ENCODE results near the gene GATAD1. TPM values are rescaled to one million over a fixed set of nuclear protein-coding genes. Genes with fewer than 3 reads are reported as not detected.

The GATAD1 gene
- polyA plus RNA-seq, 1 of the 3 experiments (the other 2 are of a cell fraction) = 30.6 TPM

DNA sequence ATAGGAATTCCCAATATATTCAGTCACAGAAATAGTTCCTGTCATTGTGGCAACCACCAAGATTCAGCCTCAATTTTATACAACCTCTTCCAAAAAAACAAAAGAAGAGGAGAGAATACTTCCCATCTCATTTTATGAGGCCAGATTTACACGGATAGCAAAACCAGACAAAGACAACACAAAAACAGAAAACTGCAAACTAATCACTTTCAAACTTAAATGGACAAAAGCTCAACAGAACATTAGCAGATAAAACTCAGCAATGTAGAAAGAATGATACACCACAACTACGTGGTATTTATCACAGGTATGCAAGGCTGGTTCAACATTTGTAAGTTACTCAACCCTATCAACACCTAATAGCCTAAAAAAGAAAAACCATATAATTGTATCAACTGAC is 59.1 kb downstream of the GATAD1 start:
- no peaks in the 10 kb centered on the region for H4K20me1 ChIP-seq (ENCODE audit: insufficient read depth)
- no peaks in the 10 kb centered on the region for H3K27me3 ChIP-seq (ENCODE audit: insufficient read depth)
- WGBS (ENCODE audit: low lambda C conversion rate) = 86% methylated on average over 2 of the region's 2 CpGs
- TF ChIP-seq, protein P1, sequence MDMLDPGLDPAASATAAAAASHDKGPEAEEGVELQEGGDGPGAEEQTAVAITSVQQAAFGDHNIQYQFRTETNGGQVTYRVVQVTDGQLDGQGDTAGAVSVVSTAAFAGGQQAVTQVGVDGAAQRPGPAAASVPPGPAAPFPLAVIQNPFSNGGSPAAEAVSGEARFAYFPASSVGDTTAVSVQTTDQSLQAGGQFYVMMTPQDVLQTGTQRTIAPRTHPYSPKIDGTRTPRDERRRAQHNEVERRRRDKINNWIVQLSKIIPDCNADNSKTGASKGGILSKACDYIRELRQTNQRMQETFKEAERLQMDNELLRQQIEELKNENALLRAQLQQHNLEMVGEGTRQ (IDR thresholded peaks at IDR 0.05; ENCODE audit: borderline replicate concordance, low read depth, low read length) = no peak
- no peak for DNase-seq
- H3F3A ChIP-seq (replicated peaks; ENCODE audit: insufficient read depth) = peaks cover 14% of the 10 kb centered on the region
- H3K4me2 ChIP-seq = no peak overlapping the region
- no peaks in the 10 kb centered on the region for H3K9me3 ChIP-seq
- no peak overlapping the region for H3K4me3 ChIP-seq (ENCODE audit: low read depth in 2 of 2, low read length in 1 of 2)
- H3K27ac ChIP-seq (ENCODE audit: low read depth in 2 of 2, low read length in 1 of 2) = no peak overlapping the region
- H3K4me1 ChIP-seq (ENCODE audit: control insufficient read depth in 1 of 2, insufficient read depth in 2 of 2, low read depth in 1 of 2, low read length in 1 of 2) = no peaks in the 10 kb centered on the region
- ChIA-PET POLR2A (no interaction called here), CTCF (no interaction called here)
- H3K36me3 ChIP-seq (replicated peaks in 1 of 2; ENCODE audit: control insufficient read depth in 1 of 2, insufficient read depth in 2 of 2, low read length in 1 of 2) = peaks cover 61 to 66% of the 10 kb centered on the region in 2 experiments
- H3K9ac ChIP-seq = no peak overlapping the region
- no peaks in the 10 kb centered on the region for H3K79me2 ChIP-seq (ENCODE audit: insufficient read depth)
- H3K9me2 ChIP-seq = no peaks in the 10 kb centered on the region
- H2AFZ ChIP-seq (ENCODE audit: low read depth) = no peak overlapping the region

DNA sequence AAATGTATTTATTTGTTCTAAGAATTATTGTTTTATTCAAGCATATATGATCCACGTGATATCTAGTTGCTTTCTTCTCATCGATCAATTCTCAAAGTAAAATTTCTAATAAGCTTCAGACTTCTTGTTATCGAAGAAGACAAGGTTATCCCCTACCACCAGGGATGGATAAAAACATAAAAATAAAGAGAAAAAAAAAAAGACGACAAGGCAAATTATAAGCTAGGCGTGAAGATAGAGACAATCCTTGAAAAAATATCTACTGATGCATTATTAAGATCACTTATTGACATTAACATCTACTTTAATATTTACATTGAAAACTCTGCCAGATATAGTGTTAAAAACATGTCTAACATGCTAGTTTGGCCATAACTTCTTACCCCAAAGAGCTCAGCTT is 61.7 kb downstream of the GATAD1 start:
- no peaks in the 10 kb centered on the region for H3K9me3 ChIP-seq
- H3K27ac ChIP-seq (ENCODE audit: low read depth in 2 of 2, low read length in 1 of 2) = no peak overlapping the region
- no peak overlapping the region for H3K4me3 ChIP-seq (ENCODE audit: low read depth in 2 of 2, low read length in 1 of 2)
- peaks cover 48% of the 10 kb centered on the region in 2 experiments for H3K36me3 ChIP-seq (replicated peaks in 1 of 2; ENCODE audit: control insufficient read depth in 1 of 2, insufficient read depth in 2 of 2, low read length in 1 of 2)
- no peak overlapping the region for H2AFZ ChIP-seq (ENCODE audit: low read depth)
- no peak overlapping the region for H3K4me2 ChIP-seq
- ChIA-PET POLR2A (no interaction called here), CTCF (no interaction called here)
- H3F3A ChIP-seq (replicated peaks; ENCODE audit: insufficient read depth) = peaks cover 12% of the 10 kb centered on the region
- H3K27me3 ChIP-seq (ENCODE audit: insufficient read depth) = no peaks in the 10 kb centered on the region
- no peak for DNase-seq
- H4K20me1 ChIP-seq (ENCODE audit: insufficient read depth) = no peaks in the 10 kb centered on the region
- no peaks in the 10 kb centered on the region for H3K79me2 ChIP-seq (ENCODE audit: insufficient read depth)
- no peaks in the 10 kb centered on the region for H3K4me1 ChIP-seq (ENCODE audit: control insufficient read depth in 1 of 2, insufficient read depth in 2 of 2, low read depth in 1 of 2, low read length in 1 of 2)
- no peaks in the 10 kb centered on the region for H3K9me2 ChIP-seq
- no peak overlapping the region for H3K9ac ChIP-seq
- WGBS (ENCODE audit: low lambda C conversion rate) = 98% methylated on average over 5 of the region's 5 CpGs
- TF ChIP-seq, protein P2, sequence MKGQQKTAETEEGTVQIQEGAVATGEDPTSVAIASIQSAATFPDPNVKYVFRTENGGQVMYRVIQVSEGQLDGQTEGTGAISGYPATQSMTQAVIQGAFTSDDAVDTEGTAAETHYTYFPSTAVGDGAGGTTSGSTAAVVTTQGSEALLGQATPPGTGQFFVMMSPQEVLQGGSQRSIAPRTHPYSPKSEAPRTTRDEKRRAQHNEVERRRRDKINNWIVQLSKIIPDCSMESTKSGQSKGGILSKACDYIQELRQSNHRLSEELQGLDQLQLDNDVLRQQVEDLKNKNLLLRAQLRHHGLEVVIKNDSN (IDR thresholded peaks at IDR 0.05; ENCODE audit: borderline replicate concordance, low read depth) = no peak
- no peak for TF ChIP-seq NRF1 (IDR thresholded peaks at IDR 0.05; ENCODE audit: low read depth, low read length)
- TF ChIP-seq, protein P3, sequence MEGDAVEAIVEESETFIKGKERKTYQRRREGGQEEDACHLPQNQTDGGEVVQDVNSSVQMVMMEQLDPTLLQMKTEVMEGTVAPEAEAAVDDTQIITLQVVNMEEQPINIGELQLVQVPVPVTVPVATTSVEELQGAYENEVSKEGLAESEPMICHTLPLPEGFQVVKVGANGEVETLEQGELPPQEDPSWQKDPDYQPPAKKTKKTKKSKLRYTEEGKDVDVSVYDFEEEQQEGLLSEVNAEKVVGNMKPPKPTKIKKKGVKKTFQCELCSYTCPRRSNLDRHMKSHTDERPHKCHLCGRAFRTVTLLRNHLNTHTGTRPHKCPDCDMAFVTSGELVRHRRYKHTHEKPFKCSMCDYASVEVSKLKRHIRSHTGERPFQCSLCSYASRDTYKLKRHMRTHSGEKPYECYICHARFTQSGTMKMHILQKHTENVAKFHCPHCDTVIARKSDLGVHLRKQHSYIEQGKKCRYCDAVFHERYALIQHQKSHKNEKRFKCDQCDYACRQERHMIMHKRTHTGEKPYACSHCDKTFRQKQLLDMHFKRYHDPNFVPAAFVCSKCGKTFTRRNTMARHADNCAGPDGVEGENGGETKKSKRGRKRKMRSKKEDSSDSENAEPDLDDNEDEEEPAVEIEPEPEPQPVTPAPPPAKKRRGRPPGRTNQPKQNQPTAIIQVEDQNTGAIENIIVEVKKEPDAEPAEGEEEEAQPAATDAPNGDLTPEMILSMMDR (IDR thresholded peaks at IDR 0.05) = no peak
- TF ChIP-seq RCOR1 (IDR thresholded peaks at IDR 0.05; ENCODE audit: low read length) = no peak
- TF ChIP-seq RXRA (IDR thresholded peaks at IDR 0.05; ENCODE audit: borderline replicate concordance, low read depth) = no peak
- TF ChIP-seq RFX5 (IDR thresholded peaks at IDR 0.05; ENCODE audit: low read length) = no peak
- no peak for TF ChIP-seq FOSL2 (IDR thresholded peaks at IDR 0.05; ENCODE audit: borderline replicate concordance, low read depth)
- TF ChIP-seq EZH2phosphoT487 (IDR thresholded peaks at IDR 0.05; ENCODE audit: borderline replicate concordance, low read depth) = no peak
- no peak for TF ChIP-seq ELF1 (IDR thresholded peaks at IDR 0.05)
- TF ChIP-seq YY1 (IDR thresholded peaks at IDR 0.05; ENCODE audit: low read depth) = no peak
- no peak for TF ChIP-seq EP300 (IDR thresholded peaks at IDR 0.05; ENCODE audit: borderline replicate concordance in 1 of 2, low read depth in 1 of 2, low read length in 1 of 2)
- no peak for TF ChIP-seq MAX (IDR thresholded peaks at IDR 0.05; ENCODE audit: low read depth)
- TF ChIP-seq, protein P4, sequence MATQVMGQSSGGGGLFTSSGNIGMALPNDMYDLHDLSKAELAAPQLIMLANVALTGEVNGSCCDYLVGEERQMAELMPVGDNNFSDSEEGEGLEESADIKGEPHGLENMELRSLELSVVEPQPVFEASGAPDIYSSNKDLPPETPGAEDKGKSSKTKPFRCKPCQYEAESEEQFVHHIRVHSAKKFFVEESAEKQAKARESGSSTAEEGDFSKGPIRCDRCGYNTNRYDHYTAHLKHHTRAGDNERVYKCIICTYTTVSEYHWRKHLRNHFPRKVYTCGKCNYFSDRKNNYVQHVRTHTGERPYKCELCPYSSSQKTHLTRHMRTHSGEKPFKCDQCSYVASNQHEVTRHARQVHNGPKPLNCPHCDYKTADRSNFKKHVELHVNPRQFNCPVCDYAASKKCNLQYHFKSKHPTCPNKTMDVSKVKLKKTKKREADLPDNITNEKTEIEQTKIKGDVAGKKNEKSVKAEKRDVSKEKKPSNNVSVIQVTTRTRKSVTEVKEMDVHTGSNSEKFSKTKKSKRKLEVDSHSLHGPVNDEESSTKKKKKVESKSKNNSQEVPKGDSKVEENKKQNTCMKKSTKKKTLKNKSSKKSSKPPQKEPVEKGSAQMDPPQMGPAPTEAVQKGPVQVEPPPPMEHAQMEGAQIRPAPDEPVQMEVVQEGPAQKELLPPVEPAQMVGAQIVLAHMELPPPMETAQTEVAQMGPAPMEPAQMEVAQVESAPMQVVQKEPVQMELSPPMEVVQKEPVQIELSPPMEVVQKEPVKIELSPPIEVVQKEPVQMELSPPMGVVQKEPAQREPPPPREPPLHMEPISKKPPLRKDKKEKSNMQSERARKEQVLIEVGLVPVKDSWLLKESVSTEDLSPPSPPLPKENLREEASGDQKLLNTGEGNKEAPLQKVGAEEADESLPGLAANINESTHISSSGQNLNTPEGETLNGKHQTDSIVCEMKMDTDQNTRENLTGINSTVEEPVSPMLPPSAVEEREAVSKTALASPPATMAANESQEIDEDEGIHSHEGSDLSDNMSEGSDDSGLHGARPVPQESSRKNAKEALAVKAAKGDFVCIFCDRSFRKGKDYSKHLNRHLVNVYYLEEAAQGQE (IDR thresholded peaks at IDR 0.05; ENCODE audit: low read depth, low read length) = no peak
- no peak for TF ChIP-seq JUND (IDR thresholded peaks at IDR 0.05)
- no peak for TF ChIP-seq ZBTB33 (IDR thresholded peaks at IDR 0.05; ENCODE audit: borderline replicate concordance, low read depth)
- no peak for TF ChIP-seq FOXM1 (IDR thresholded peaks at IDR 0.05; ENCODE audit: low read depth)
- no peak for TF ChIP-seq RAD21 (IDR thresholded peaks at IDR 0.05; ENCODE audit: low read length)
- no peak for TF ChIP-seq MEF2A (IDR thresholded peaks at IDR 0.05; ENCODE audit: borderline replicate concordance, low read depth)

Data from SK-N-SH (cell line).